HCT116 (cell line): Measurements from ENCODE around the gene ANKRD29. TPM values are rescaled to one million over a fixed set of nuclear protein-coding genes. Genes with fewer than 3 reads are reported as not detected.

Experiments
- ATAC-seq: fragments of 200-7000 bp; cut with Tn5 transposase; 2 replicates; pipeline ENCODE4 v1.9.1; 2020; ENCODE audit warnings: mild to moderate bottlenecking, moderate library complexity
- BruUV-seq: library from RNA; stranded (reverse); fragments of 400-500 nt; replicated peaks from 2 replicates; lab custom pipeline; 2021; lab: Mats Ljungman, UMichigan
- CTCF ChIA-PET: fragments of 300-600 bp; sonication (Branson Sonifier 250); formaldehyde crosslinking; loops from one replicate; lab custom pipeline; 2021; ENCODE audit warnings: antibody characterized with exemption; lab: Charles Lee
- POLR2A ChIA-PET: fragments of 300-600, 350-600 bp; sonication (Branson Sonifier 250); formaldehyde crosslinking; loops from one replicate; lab custom pipeline; 2021; ENCODE audit warnings: antibody characterized with exemption; lab: Charles Lee
- RAD21 ChIA-PET, 2 experiments: fragments of 300-600 bp; sonication (Branson Sonifier 250); formaldehyde crosslinking; loops; one replicate each; lab custom pipeline; 2023; ENCODE audit warnings: low total read pairs in 2 of 2; ENCODE audit not compliant: uncharacterized antibody in 2 of 2, unreplicated experiment in 2 of 2, low non-redundant PET in 1 of 2; lab: Charles Lee
- DNase-seq: peaks from one replicate; pipeline ENCODE4 v3.0.0-alpha.2; 2010; ENCODE audit warnings: low read depth, low spot score
- H2AFZ ChIP-seq: fragments of 200-600 bp; shearing (Covaris generic), sonication (generic); 2 replicates; pipeline ENCODE4 v1.6.1; 2017; ENCODE audit warnings: low read depth, mixed run types, mixed read lengths, antibody characterized with exemption, low read length; ENCODE audit not compliant: poor library complexity, severe bottlenecking
- H3K27ac ChIP-seq: 2 replicates; pipeline ENCODE4 v1.5.1; 2012; ENCODE audit warnings: low read depth, low read length
- H3K27me3 ChIP-seq: fragments of 200-600 bp; sonication (generic); 2 replicates; pipeline ENCODE4 v1.6.1; 2016; ENCODE audit warnings: mixed run types, low read length, mixed read lengths; ENCODE audit not compliant: insufficient read depth
- H3K36me3 ChIP-seq, 2 experiments: fragments of 200-500 bp in 1 of 2; fragments of 200-600 bp in 1 of 2; sonication (Bioruptor generic) in 1 of 2; sonication (generic) in 1 of 2; 2 replicates each; pipeline versions ENCODE4 v1.5.1 to v1.6.1; 2014 to 2016; ENCODE audit warnings: low read length in 2 of 2, inconsistent platforms in 1 of 2, mixed read lengths in 1 of 2, mixed run types in 1 of 2; ENCODE audit not compliant: insufficient read depth in 2 of 2, control insufficient read depth in 1 of 2
- H3K4me1 ChIP-seq, 2 experiments: fragments of 200-600 bp in 1 of 2; sonication (generic) in 1 of 2; 2 replicates each; pipeline versions ENCODE4 v1.5.1 to v1.6.1; 2012 to 2017; ENCODE audit warnings: low read length in 2 of 2, inconsistent platforms in 1 of 2, mild to moderate bottlenecking in 1 of 2, mixed read lengths in 1 of 2, mixed run types in 1 of 2, moderate library complexity in 1 of 2; ENCODE audit not compliant: insufficient read depth in 2 of 2, control insufficient read depth in 1 of 2
- H3K4me2 ChIP-seq: fragments of 200-600 bp; sonication (generic); 2 replicates; pipeline ENCODE4 v1.6.1; 2017; ENCODE audit warnings: mixed run types, low read length, mixed read lengths
- H3K4me3 ChIP-seq, 2 experiments: fragments of 200-600 bp in 1 of 2; sonication (generic) in 1 of 2; replicated peaks in 1 of 2; 2 replicates each; pipeline ENCODE4 v1.5.1; 2011 to 2016; ENCODE audit warnings: low read length in 2 of 2, control low read depth in 1 of 2, low read depth in 1 of 2, mild to moderate bottlenecking in 1 of 2, mixed read lengths in 1 of 2, mixed run types in 1 of 2
- H3K79me2 ChIP-seq: fragments of 200-600 bp; sonication (generic); 2 replicates; pipeline ENCODE4 v1.6.1; 2017; ENCODE audit warnings: mild to moderate bottlenecking, mixed run types, low read length, moderate library complexity, mixed read lengths; ENCODE audit not compliant: insufficient read depth
- H3K9ac ChIP-seq: fragments of 200-600 bp; sonication (generic); 2 replicates; pipeline ENCODE4 v1.6.1; 2016; ENCODE audit warnings: low read length, mixed read lengths
- H3K9me2 ChIP-seq: fragments of 200-600 bp; sonication (generic), shearing (Covaris generic); 2 replicates; pipeline ENCODE4 v1.6.1; 2017; ENCODE audit warnings: mixed run types, mild to moderate bottlenecking, moderate library complexity; ENCODE audit not compliant: insufficient read depth
- H3K9me3 ChIP-seq, 2 experiments: fragments of 200-500 bp in 1 of 2; fragments of 200-600 bp in 1 of 2; sonication (Bioruptor generic) in 1 of 2; sonication (generic) in 1 of 2; 2 replicates each; pipeline ENCODE4 v1.6.1; 2014 to 2017; ENCODE audit warnings: low read length in 2 of 2, mixed read lengths in 2 of 2, inconsistent platforms in 1 of 2, low read depth in 1 of 2, mild to moderate bottlenecking in 1 of 2, mixed run types in 1 of 2, moderate library complexity in 1 of 2; ENCODE audit not compliant: control insufficient read depth in 1 of 2, insufficient read depth in 1 of 2
- H4K20me1 ChIP-seq: fragments of 200-600 bp; sonication (generic), shearing (Covaris generic); 2 replicates; pipeline ENCODE4 v1.6.1; 2017; ENCODE audit warnings: mixed run types, mild to moderate bottlenecking, moderate library complexity; ENCODE audit not compliant: insufficient read depth
- CBX3 ChIP-seq: IDR thresholded peaks from 2 replicates; pipeline ENCODE4 v1.6.1; 2012; ENCODE audit warnings: low read depth
- ELF1 ChIP-seq: IDR thresholded peaks from 2 replicates; pipeline ENCODE4 v1.6.1; 2012; ENCODE audit warnings: low read depth, borderline replicate concordance
- MAX ChIP-seq: IDR thresholded peaks from 2 replicates; pipeline ENCODE4 v1.6.1; 2012
- SIN3A ChIP-seq: IDR thresholded peaks from 2 replicates; pipeline ENCODE4 v1.6.1; 2012; ENCODE audit warnings: low read depth
- ZBTB33 ChIP-seq: IDR thresholded peaks from 2 replicates; pipeline ENCODE4 v1.6.1; 2011; ENCODE audit warnings: mild to moderate bottlenecking, low read length, moderate library complexity; ENCODE audit not compliant: insufficient replicate concordance; ENCODE audit errors: extremely low read depth
- ZFX ChIP-seq: fragments of 450-650 bp; IDR thresholded peaks from 2 replicates; pipeline ENCODE4 v1.6.1; 2017
- intact Hi-C: fragments of 100-400 bp; cut with micrococcal nuclease; formaldehyde crosslinking; loops from 2 replicates; pipeline ENCODE4 v1.10.0; 2022
- total RNA-seq: library from RNA; stranded (reverse); gene quantifications from one replicate; pipeline ENCODE4 v1.2.1, GENCODE V29; 2021; ENCODE audit not compliant: unreplicated experiment

ANKRD29 gene
- total RNA-seq, 1 experiment from 2014 or later, result 8.8 TPM

- Histone ChIP-seq H3K4me2 (no peak overlapping the region; the same call in 1 of the 2 replicates), H4K20me1 (no peaks in the 10 kb centered on the region), H3K9me3 (no peaks in the 10 kb centered on the region), H3K9me2 (no peaks in the 10 kb centered on the region), H3K36me3 (peaks cover 9 to 21% of the 10 kb centered on the region in 2 experiments; a peak in 3 of 4 replicates), H3K27ac (no peak overlapping the region), H3K9ac (no peak overlapping the region), H2AFZ (no peak overlapping the region), H3K27me3 (no peaks in the 10 kb centered on the region), H3K4me3 (no peak overlapping the region), H3K79me2 (peaks cover 16% of the 10 kb centered on the region), H3K4me1 (peaks cover 0 to 7% of the 10 kb centered on the region in 2 experiments; a peak in 2 of 4 replicates)
- ChIA-PET POLR2A (no interaction called here), RAD21 (no interaction called here), CTCF (no interaction called here)
- intact Hi-C loops, result no loop called here
- no peak for TF ChIP-seq ZFX
- no TSS peak for BruUV-seq
- ATAC-seq (no peak), DNase-seq (no peak)
Measured at GRCh38 chr18:23573626-23574431, 88.9 kb downstream of the ANKRD29 start.

GRCh38 chr18:23573020-23573419, 89.7 kb downstream of the ANKRD29 start:
- Histone ChIP-seq H2AFZ (no peak overlapping the region), H3K27ac (no peak overlapping the region), H3K9me2 (no peaks in the 10 kb centered on the region), H4K20me1 (no peaks in the 10 kb centered on the region), H3K9ac (no peak overlapping the region), H3K36me3 (peaks cover 15 to 30% of the 10 kb centered on the region in 2 experiments), H3K4me3 (no peak overlapping the region), H3K79me2 (peaks cover 9% of the 10 kb centered on the region; the same call in 1 of the 2 replicates), H3K4me1 (peaks cover 0 to 7% of the 10 kb centered on the region in 2 experiments; a peak in 2 of 4 replicates), H3K4me2 (no peak overlapping the region), H3K9me3 (no peaks in the 10 kb centered on the region), H3K27me3 (no peaks in the 10 kb centered on the region)
- POLR2A ChIA-PET, result no interaction called here
- intact Hi-C loops, result no loop called here
- CTCF ChIA-PET, result no interaction called here
- ATAC-seq, result no peak
- no TSS peak for BruUV-seq
- DNase-seq, result no peak
- TF ChIP-seq ZFX (no peak), ELF1 (no peak), CBX3 (no peak), SIN3A (no peak), MAX (no peak), ZBTB33 (no peak)
- RAD21 ChIA-PET, result no interaction called here
